HEK293 (cell line): ENCODE data around the gene CTAGE4.

Experiments
- CTCF ChIA-PET: fragments of 350-600 bp; formaldehyde crosslinking; extraction: SDS; loops from one replicate; lab custom pipeline; 2021; ENCODE audit warnings: antibody characterized with exemption; lab: Yijun Ruan, JAX
- POLR2A ChIA-PET: fragments of 300-600 bp; formaldehyde crosslinking; extraction: SDS; loops from one replicate; lab custom pipeline; 2020; ENCODE audit warnings: antibody characterized with exemption, inconsistent platforms; lab: Yijun Ruan, JAX
- H3K27ac ChIP-seq: fragments of 200-500 bp; sonication (Bioruptor generic); 2 replicates; pipeline ENCODE4 v1.5.1; 2014; ENCODE audit warnings: low read depth, low read length, control low read depth, inconsistent platforms; ENCODE audit errors: extremely low read depth
- H3K36me3 ChIP-seq, 2 experiments: fragments of 200-500 bp in 1 of 2; sonication (Bioruptor generic) in 1 of 2; 1 replicate in 1 of 2; 2 replicates in 1 of 2; pipeline ENCODE4 v1.5.1; 2014 to 2017; ENCODE audit warnings: inconsistent platforms in 2 of 2, low read length in 2 of 2; ENCODE audit not compliant: control insufficient read depth in 2 of 2, insufficient read depth in 1 of 2
- H3K4me1 ChIP-seq: fragments of 200-500 bp; sonication (Bioruptor generic); 2 replicates; pipeline ENCODE4 v1.5.1; 2014; ENCODE audit warnings: mild to moderate bottlenecking, low read length, inconsistent platforms; ENCODE audit not compliant: control insufficient read depth, insufficient read depth
- H3K4me3 ChIP-seq: 2 replicates; pipeline ENCODE4 v1.5.1; 2011; ENCODE audit warnings: low read depth, mild to moderate bottlenecking, control low read depth, low read length, moderate library complexity
- H3K9me3 ChIP-seq: fragments of 200-500 bp; sonication (Bioruptor generic); 2 replicates; pipeline ENCODE4 v1.5.1; 2014; ENCODE audit warnings: low read depth, low read length, inconsistent platforms; ENCODE audit not compliant: control insufficient read depth, insufficient read depth
- OSR2 ChIP-seq: fragments of 450-650 bp; formaldehyde crosslinking; IDR thresholded peaks from 2 replicates; pipeline ENCODE4 v1.5.1; 2016; ENCODE audit warnings: missing biosample characterization, missing genetic modification characterization
- PRDM1 ChIP-seq: fragments of 450-650 bp; formaldehyde crosslinking; IDR thresholded peaks from 2 replicates; pipeline ENCODE4; 2016; ENCODE audit warnings: missing biosample characterization, missing genetic modification characterization
- SETDB1 ChIP-seq: IDR thresholded peaks from one replicate; pipeline ENCODE4 v1.6.1; 2017; ENCODE audit warnings: mild to moderate bottlenecking, low read length, moderate library complexity, mixed read lengths; ENCODE audit not compliant: insufficient read length
- SP7 ChIP-seq: fragments of 450-650 bp; formaldehyde crosslinking; IDR thresholded peaks from 2 replicates; pipeline ENCODE4 v1.5.1; 2016; ENCODE audit warnings: missing biosample characterization, missing genetic modification characterization
- TRIM28 ChIP-seq: IDR thresholded peaks from 2 replicates; pipeline ENCODE4 v1.6.1; 2011; ENCODE audit warnings: low read length, control low read depth, borderline replicate concordance
- YY1 ChIP-seq: fragments of 450-650 bp; formaldehyde crosslinking; IDR thresholded peaks from 2 replicates; pipeline ENCODE4 v1.5.1; 2018; ENCODE audit warnings: missing biosample characterization, missing genetic modification characterization
- ZBTB20 ChIP-seq: fragments of 450-650 bp; formaldehyde crosslinking; IDR thresholded peaks from 2 replicates; pipeline ENCODE4 v1.5.1; 2016; ENCODE audit warnings: missing biosample characterization, missing genetic modification characterization
- ZFHX2 ChIP-seq: fragments of 450-650 bp; formaldehyde crosslinking; conservative IDR thresholded peaks from 2 replicates; pipeline ENCODE4 v1.5.1; 2016; ENCODE audit warnings: missing biosample characterization, missing genetic modification characterization
- ZFP69B ChIP-seq: fragments of 450-650 bp; formaldehyde crosslinking; IDR thresholded peaks from 2 replicates; pipeline ENCODE4 v1.5.1; 2016; ENCODE audit warnings: missing biosample characterization, missing genetic modification characterization
- ZNF133 ChIP-seq: fragments of 450-650 bp; formaldehyde crosslinking; IDR thresholded peaks from 2 replicates; pipeline ENCODE4 v1.5.1; 2016; ENCODE audit warnings: missing biosample characterization, missing genetic modification characterization
- ZNF16 ChIP-seq: fragments of 450-650 bp; formaldehyde crosslinking; IDR thresholded peaks from 2 replicates; pipeline ENCODE4 v1.5.1; 2016; ENCODE audit warnings: low read depth, missing biosample characterization, missing genetic modification characterization
- ZNF202 ChIP-seq: fragments of 450-650 bp; formaldehyde crosslinking; IDR thresholded peaks from 2 replicates; pipeline ENCODE4 v1.5.1; 2016; ENCODE audit warnings: missing biosample characterization, missing genetic modification characterization, borderline replicate concordance
- ZNF302 ChIP-seq: fragments of 450-650 bp; formaldehyde crosslinking; IDR thresholded peaks from 2 replicates; pipeline ENCODE4 v1.5.1; 2016; ENCODE audit warnings: missing biosample characterization, missing genetic modification characterization, low read depth
- ZNF354C ChIP-seq: fragments of 450-650 bp; formaldehyde crosslinking; IDR thresholded peaks from 2 replicates; pipeline ENCODE4 v1.5.1; 2016; ENCODE audit warnings: missing biosample characterization, missing genetic modification characterization, low read depth, borderline replicate concordance
- ZNF362 ChIP-seq: fragments of 450-650 bp; formaldehyde crosslinking; IDR thresholded peaks from 2 replicates; pipeline ENCODE4 v1.5.1; 2016; ENCODE audit warnings: missing biosample characterization, missing genetic modification characterization
- ZNF391 ChIP-seq: fragments of 450-650 bp; formaldehyde crosslinking; IDR thresholded peaks from 2 replicates; pipeline ENCODE4 v1.5.1; 2016; ENCODE audit warnings: low read depth, missing biosample characterization, missing genetic modification characterization, borderline replicate concordance
- ZNF48 ChIP-seq: fragments of 450-650 bp; formaldehyde crosslinking; IDR thresholded peaks from 2 replicates; pipeline ENCODE4 v1.5.1; 2016; ENCODE audit warnings: missing biosample characterization, missing genetic modification characterization
- ZNF510 ChIP-seq: fragments of 450-650 bp; formaldehyde crosslinking; IDR thresholded peaks from 2 replicates; pipeline ENCODE4 v1.5.1; 2018; ENCODE audit warnings: mild to moderate bottlenecking, missing genetic modification characterization, missing biosample characterization; ENCODE audit not compliant: insufficient replicate concordance
- ZNF548 ChIP-seq: fragments of 450-650 bp; formaldehyde crosslinking; IDR thresholded peaks from 2 replicates; pipeline ENCODE4 v1.5.1; 2016; ENCODE audit warnings: missing biosample characterization, missing genetic modification characterization
- ZNF645 ChIP-seq: fragments of 450-650 bp; formaldehyde crosslinking; IDR thresholded peaks from 2 replicates; pipeline ENCODE4; 2016; ENCODE audit warnings: missing biosample characterization, missing genetic modification characterization
- ZNF777 ChIP-seq: fragments of 450-650 bp; formaldehyde crosslinking; IDR thresholded peaks from 2 replicates; pipeline ENCODE4 v1.5.1; 2017; ENCODE audit warnings: missing biosample characterization, missing genetic modification characterization, borderline replicate concordance
- ZNF785 ChIP-seq: fragments of 450-650 bp; formaldehyde crosslinking; IDR thresholded peaks from 2 replicates; pipeline ENCODE4 v1.5.1; 2016; ENCODE audit warnings: missing biosample characterization, missing genetic modification characterization
- ZNF791 ChIP-seq: fragments of 450-650 bp; formaldehyde crosslinking; IDR thresholded peaks from 2 replicates; pipeline ENCODE4 v1.5.1; 2016; ENCODE audit warnings: missing biosample characterization, missing genetic modification characterization
- ZNF830 ChIP-seq: fragments of 450-650 bp; IDR thresholded peaks from 2 replicates; pipeline ENCODE4 v1.5.0; 2018; ENCODE audit warnings: missing biosample characterization, missing genetic modification characterization, low read depth, mild to moderate bottlenecking, moderate library complexity

CTAGE4 gene

GRCh38 chr7:144144426-144144825, 38.8 kb upstream of the CTAGE4 start:
- no peak for TF ChIP-seq PRDM1 (tag by site-specific recombination)
- Histone ChIP-seq H3K4me3 (no peak overlapping the region), H3K9me3 (no peaks in the 10 kb centered on the region), H3K36me3 (no peaks in the 10 kb centered on the region), H3K4me1 (no peaks in the 10 kb centered on the region), H3K27ac (no peak overlapping the region)
- ChIA-PET CTCF (no interaction called here), POLR2A (no interaction called here)

- no peak overlapping the region for H3K4me3 ChIP-seq
- no peak overlapping the region for H3K27ac ChIP-seq
- H3K4me1 ChIP-seq: no peaks in the 10 kb centered on the region
- ChIA-PET CTCF (no interaction called here), POLR2A (no interaction called here)
- H3K36me3 ChIP-seq: no peaks in the 10 kb centered on the region
- H3K9me3 ChIP-seq: no peaks in the 10 kb centered on the region
- TF ChIP-seq ZNF548 (tag by site-specific recombination): no peak
- TF ChIP-seq SP7: no peak
- TF ChIP-seq ZNF791 (tag by site-specific recombination): peak; percentile 98
- TF ChIP-seq TRIM28: peak; percentile 99
- TF ChIP-seq SETDB1: peak; percentile 95
These were observed 34.9 kb upstream of the CTAGE4 start for GRCh38 chr7:144148224-144148827.

GRCh38 chr7:144158861-144159260, 24.4 kb upstream of the CTAGE4 start:
- no peaks in the 10 kb centered on the region for H3K36me3 ChIP-seq
- POLR2A ChIA-PET: no interaction called here
- TF ChIP-seq ZNF645 (tag by site-specific recombination) (no peak), ZNF16 (tag by site-specific recombination) (no peak), ZNF202 (no peak), SP7 (no peak), OSR2 (tag by site-specific recombination) (no peak), ZNF133 (tag by site-specific recombination) (no peak), ZNF302 (tag by site-specific recombination) (no peak), ZBTB20 (tag by site-specific recombination) (no peak), ZNF785 (no peak), ZNF510 (tag by site-specific recombination) (no peak), ZFP69B (tag by site-specific recombination) (no peak), ZNF362 (tag by site-specific recombination) (no peak), ZNF391 (tag by site-specific recombination) (no peak), YY1 (tag by site-specific recombination) (no peak), ZNF354C (tag by site-specific recombination) (no peak), ZNF777 (no peak), ZNF48 (tag by site-specific recombination) (no peak), ZNF830 (no peak), ZFHX2 (tag by site-specific recombination) (no peak)
- no peak overlapping the region for H3K27ac ChIP-seq
- no peak overlapping the region for H3K4me3 ChIP-seq
- no peaks in the 10 kb centered on the region for H3K4me1 ChIP-seq
- CTCF ChIA-PET: no interaction called here
- H3K9me3 ChIP-seq: no peaks in the 10 kb centered on the region
